Activated naive CD8-positive, alpha-beta T cell treated with anti-CD3 and anti-CD28 coated beads for 36 hours (primary cell): Measurements from ENCODE around the gene PIP. TPM values are rescaled to one million over a fixed set of nuclear protein-coding genes. Genes with fewer than 3 reads are reported as not detected.

Experiments
- total RNA-seq, 2 experiments: library from RNA; stranded (reverse); gene quantifications; one replicate each; pipeline ENCODE4 v1.2.3, GENCODE V29; 2021

The PIP gene
- total RNA-seq, 2 experiments from 2014 or later = not detected

Other genes with a start within 250 kb of the PIP start
- gene TRPV6, start 246.3 kb upstream of the PIP start, total RNA-seq = not detected
- gene TRPV5, start 198.3 kb upstream of the PIP start, total RNA-seq = not detected
- not detected for gene LLCFC1, start 192.6 kb upstream of the PIP start, total RNA-seq
- gene KEL, start 169.7 kb upstream of the PIP start, total RNA-seq = under 1 TPM in 1 of 2 experiments, not detected in 1; 0.16 TPM
- gene OR9A2, start 104.9 kb upstream of the PIP start, total RNA-seq = not detected
- gene OR6V1, start 79.7 kb upstream of the PIP start, total RNA-seq = not detected
- not detected for gene TAS2R39, start 51.3 kb downstream of the PIP start, total RNA-seq
- gene TAS2R40, start 90.0 kb downstream of the PIP start, total RNA-seq = not detected
- gene GSTK1, start 131.4 kb downstream of the PIP start, total RNA-seq = 100 to 1,000 TPM; 136 to 137 TPM
- gene TMEM139, start 152.9 kb downstream of the PIP start, total RNA-seq = 1 to 10 TPM; 2.3 to 2.7 TPM
- gene CASP2, start 156.3 kb downstream of the PIP start, total RNA-seq = 10 to 100 TPM; 71.8 to 79.7 TPM
- gene CLCN1, start 184.0 kb downstream of the PIP start, total RNA-seq = under 1 TPM in 1 of 2 experiments, not detected in 1; 0.06 TPM
- gene FAM131B, start 230.6 kb downstream of the PIP start, total RNA-seq = 1 to 10 TPM; 1.7 to 2.0 TPM
- 100 to 1,000 TPM; 116 to 118 TPM for gene ZYX, start 249.3 kb downstream of the PIP start, total RNA-seq